Endothelial cell (in vitro differentiated cells): ENCODE data around the gene GPR82. TPM values are rescaled to one million over a fixed set of nuclear protein-coding genes. Genes with fewer than 3 reads are reported as not detected.

Experiments
- DNase-seq: peaks from one replicate; pipeline ENCODE4 v3.0.0; 2021; ENCODE audit warnings: low spot score
- H3K27ac Mint-ChIP-seq: one replicate; pipeline ENCODE4 v1.8.0; 2021; ENCODE audit warnings: mixed read lengths, inconsistent platforms; ENCODE audit not compliant: unreplicated experiment
- H3K27me3 Mint-ChIP-seq: one replicate; pipeline ENCODE4 v1.8.0; 2021; ENCODE audit warnings: mild to moderate bottlenecking, moderate library complexity, mixed read lengths, inconsistent platforms; ENCODE audit not compliant: unreplicated experiment
- H3K36me3 Mint-ChIP-seq: one replicate; pipeline ENCODE4 v1.8.0; 2021; ENCODE audit warnings: mild to moderate bottlenecking, low read depth, mixed read lengths, inconsistent platforms; ENCODE audit not compliant: unreplicated experiment
- H3K4me1 Mint-ChIP-seq: one replicate; pipeline ENCODE4 v1.8.0; 2021; ENCODE audit warnings: mild to moderate bottlenecking, mixed read lengths, inconsistent platforms; ENCODE audit not compliant: unreplicated experiment
- H3K4me3 Mint-ChIP-seq: one replicate; pipeline ENCODE4 v1.8.0; 2021; ENCODE audit warnings: mild to moderate bottlenecking, mixed read lengths, inconsistent platforms; ENCODE audit not compliant: unreplicated experiment
- H3K9me3 Mint-ChIP-seq: one replicate; pipeline ENCODE4 v1.8.0; 2021; ENCODE audit warnings: mixed read lengths, inconsistent platforms; ENCODE audit not compliant: unreplicated experiment
- total RNA-seq: library from RNA; stranded (reverse); fragmentation: NEBNext Ultra II Directional; extraction: Animal tissue kit (Norgen Biotek cat#: 25700); gene quantifications from one replicate; pipeline ENCODE4 v1.2.1, GENCODE V29; 2021; ENCODE audit not compliant: unreplicated experiment
- TF ChIP-seq, protein P1 (sequence below): fragments of 200-600 bp; sonication (generic); IDR thresholded peaks from one replicate; pipeline ENCODE4 v1.5.0; 2021; ENCODE audit warnings: antibody characterized with exemption; ENCODE audit not compliant: unreplicated experiment

GPR82 gene
- total RNA-seq, 1 donor from 2014 or later = not detected

DNA sequence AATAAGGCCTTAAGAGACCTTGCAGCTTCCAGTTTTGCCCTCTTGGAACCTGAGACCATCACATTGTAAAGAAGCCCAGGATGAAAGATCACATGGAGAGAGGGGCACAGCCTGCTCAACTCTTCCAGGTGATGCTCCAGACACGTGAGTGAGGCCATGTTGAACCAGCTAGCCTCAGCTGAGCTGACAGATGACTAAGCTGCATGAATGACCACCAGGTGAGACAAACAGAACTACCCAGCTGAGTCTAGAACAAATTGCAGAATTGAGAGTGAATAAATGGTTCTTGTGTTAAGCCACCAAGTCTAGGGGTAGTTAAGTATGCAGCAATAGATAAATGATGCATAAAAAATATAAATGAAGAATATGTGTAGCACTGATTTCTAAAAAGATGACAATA lies 16.8 kb upstream of the GPR82 start:
- TF ChIP-seq, protein P1, sequence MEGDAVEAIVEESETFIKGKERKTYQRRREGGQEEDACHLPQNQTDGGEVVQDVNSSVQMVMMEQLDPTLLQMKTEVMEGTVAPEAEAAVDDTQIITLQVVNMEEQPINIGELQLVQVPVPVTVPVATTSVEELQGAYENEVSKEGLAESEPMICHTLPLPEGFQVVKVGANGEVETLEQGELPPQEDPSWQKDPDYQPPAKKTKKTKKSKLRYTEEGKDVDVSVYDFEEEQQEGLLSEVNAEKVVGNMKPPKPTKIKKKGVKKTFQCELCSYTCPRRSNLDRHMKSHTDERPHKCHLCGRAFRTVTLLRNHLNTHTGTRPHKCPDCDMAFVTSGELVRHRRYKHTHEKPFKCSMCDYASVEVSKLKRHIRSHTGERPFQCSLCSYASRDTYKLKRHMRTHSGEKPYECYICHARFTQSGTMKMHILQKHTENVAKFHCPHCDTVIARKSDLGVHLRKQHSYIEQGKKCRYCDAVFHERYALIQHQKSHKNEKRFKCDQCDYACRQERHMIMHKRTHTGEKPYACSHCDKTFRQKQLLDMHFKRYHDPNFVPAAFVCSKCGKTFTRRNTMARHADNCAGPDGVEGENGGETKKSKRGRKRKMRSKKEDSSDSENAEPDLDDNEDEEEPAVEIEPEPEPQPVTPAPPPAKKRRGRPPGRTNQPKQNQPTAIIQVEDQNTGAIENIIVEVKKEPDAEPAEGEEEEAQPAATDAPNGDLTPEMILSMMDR = no peak
- no peaks in the 10 kb centered on the region for H3K9me3 Mint-ChIP-seq

DNA sequence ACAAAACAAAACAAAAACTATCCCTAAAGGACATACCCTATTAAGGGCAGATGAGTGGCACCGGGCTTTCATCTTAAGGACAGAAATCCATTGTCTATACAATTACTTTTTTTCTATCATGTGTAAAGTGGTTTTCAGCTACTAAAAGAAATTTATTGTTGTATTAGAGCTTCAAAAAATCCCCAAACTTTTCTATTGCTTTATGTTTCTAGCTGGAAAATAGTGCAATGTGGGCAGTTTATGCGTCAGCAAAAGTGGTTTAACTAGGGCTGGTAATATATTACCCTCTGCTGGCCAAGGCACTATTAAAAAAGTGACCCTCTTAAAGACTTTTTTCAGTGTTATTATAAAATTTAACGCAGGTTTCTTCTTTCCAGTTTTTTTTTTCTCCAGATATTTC lies 15.5 kb upstream of the GPR82 start:
- peaks cover 21% of the 10 kb centered on the region for H3K4me1 Mint-ChIP-seq
- no peak overlapping the region for H3K4me3 Mint-ChIP-seq
- H3K9me3 Mint-ChIP-seq = no peaks in the 10 kb centered on the region
- no peaks in the 10 kb centered on the region for H3K27me3 Mint-ChIP-seq
- H3K27ac Mint-ChIP-seq = no peak overlapping the region
- H3K36me3 Mint-ChIP-seq = peaks cover 6% of the 10 kb centered on the region
- TF ChIP-seq, protein P1 = no peak
- DNase-seq = no peak

More for the DNA sequence above, 16.8 kb upstream of the GPR82 start:
- peaks cover 6% of the 10 kb centered on the region for H3K36me3 Mint-ChIP-seq
- H3K4me1 Mint-ChIP-seq = peaks cover 21% of the 10 kb centered on the region
- H3K27me3 Mint-ChIP-seq = no peaks in the 10 kb centered on the region
- no peak overlapping the region for H3K27ac Mint-ChIP-seq
- DNase-seq = no peak
- no peak overlapping the region for H3K4me3 Mint-ChIP-seq

DNA sequence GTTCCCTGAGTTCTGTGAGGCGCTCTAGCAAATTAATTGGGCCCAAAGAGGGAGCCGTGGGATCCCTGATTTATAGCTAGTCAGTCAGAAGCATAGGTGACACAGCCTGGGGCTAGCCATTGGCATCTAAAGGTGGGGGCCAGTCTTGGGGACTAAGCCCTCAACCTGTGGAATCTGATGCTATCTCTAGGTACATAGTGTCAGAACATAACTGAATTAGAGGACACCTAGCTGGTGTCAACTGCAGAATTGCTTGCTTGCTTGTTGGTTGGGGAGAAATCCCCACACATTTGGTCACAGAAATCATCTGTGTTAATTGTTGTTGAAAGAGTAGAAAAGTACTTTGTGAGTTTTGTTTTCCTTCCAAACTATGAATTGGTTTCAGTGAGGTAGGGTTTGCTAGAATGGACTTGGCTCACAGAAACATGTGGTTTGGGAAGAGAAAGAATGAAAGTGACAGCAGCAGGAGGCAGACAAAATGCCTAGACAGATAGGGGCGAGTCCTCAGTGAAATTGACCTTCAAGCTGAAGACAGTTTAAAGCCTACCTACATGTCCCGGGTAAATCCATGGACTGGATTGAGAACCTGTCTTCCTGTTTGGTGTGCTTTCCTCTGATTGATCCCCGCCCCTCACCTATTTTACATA lies 12.8 kb upstream of the GPR82 start:
- H3K27me3 Mint-ChIP-seq = no peaks in the 10 kb centered on the region
- no peak overlapping the region for H3K4me3 Mint-ChIP-seq
- no peak for DNase-seq
- no peaks in the 10 kb centered on the region for H3K9me3 Mint-ChIP-seq
- TF ChIP-seq, protein P1 = no peak
- H3K27ac Mint-ChIP-seq = no peak overlapping the region
- H3K36me3 Mint-ChIP-seq = peaks cover 6% of the 10 kb centered on the region
- peaks cover 7% of the 10 kb centered on the region for H3K4me1 Mint-ChIP-seq

DNA sequence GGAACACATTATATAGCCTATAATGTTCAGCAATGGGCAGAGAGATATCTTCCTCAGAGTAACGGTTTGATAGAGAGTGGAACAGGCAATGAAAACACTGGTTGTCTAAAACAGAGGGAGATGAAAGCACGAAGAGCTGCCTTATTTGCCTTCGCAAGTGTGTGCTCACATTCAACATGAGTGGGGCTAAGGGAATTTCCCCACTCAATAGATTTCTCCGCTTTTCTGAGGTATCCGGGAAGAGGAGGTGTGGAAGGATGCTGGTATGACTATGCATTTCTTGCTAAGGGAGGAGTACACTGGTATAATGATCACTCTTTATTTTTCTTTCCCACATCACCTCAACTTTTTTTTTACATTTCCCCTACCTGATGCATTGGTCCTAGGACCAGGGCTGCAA lies 7.8 kb upstream of the GPR82 start:
- DNase-seq = no peak
- H3K36me3 Mint-ChIP-seq = peaks cover 27% of the 10 kb centered on the region
- TF ChIP-seq, protein P1 = no peak
- no peaks in the 10 kb centered on the region for H3K4me1 Mint-ChIP-seq
- H3K27ac Mint-ChIP-seq = no peak overlapping the region
- no peak overlapping the region for H3K4me3 Mint-ChIP-seq
- H3K9me3 Mint-ChIP-seq = no peaks in the 10 kb centered on the region
- no peaks in the 10 kb centered on the region for H3K27me3 Mint-ChIP-seq

DNA sequence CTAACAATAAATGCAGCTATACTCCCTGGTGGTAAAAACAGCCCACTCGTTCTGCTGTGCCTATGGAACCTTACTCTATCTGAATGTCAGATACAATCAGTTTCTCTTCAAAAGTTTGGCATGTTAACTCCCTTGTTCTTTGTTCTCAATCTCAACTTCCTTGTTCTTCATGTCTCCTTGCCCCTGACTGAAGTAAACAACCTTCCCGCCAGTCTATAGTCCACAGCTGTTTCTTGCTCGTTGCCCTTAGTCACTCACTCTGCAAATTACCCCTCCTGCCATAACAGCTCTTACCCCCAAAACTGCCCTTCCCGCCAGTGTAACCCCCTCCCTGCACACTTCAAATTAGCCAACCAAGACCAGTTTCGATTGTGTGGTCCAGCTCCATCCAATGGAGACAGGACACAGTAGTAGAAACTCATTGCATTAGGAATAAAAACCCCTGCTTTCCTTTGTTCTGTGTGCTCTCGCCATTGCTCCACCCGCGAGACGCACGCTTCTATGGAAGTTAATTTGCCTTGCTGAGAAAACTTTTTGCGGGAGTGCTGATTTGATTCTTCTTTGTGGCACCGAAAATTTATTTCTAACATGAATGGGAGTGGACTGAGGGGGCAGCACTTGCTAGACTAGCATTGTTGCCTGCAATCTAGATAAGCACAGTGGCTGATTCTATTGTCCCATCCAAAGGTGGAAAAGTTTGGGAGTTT lies 7.1 kb upstream of the GPR82 start:
- H3K27me3 Mint-ChIP-seq = no peaks in the 10 kb centered on the region
- H3K27ac Mint-ChIP-seq = no peak overlapping the region
- TF ChIP-seq, protein P1 = no peak
- H3K4me1 Mint-ChIP-seq = no peaks in the 10 kb centered on the region
- DNase-seq = no peak
- H3K9me3 Mint-ChIP-seq = no peaks in the 10 kb centered on the region
- no peak overlapping the region for H3K4me3 Mint-ChIP-seq
- H3K36me3 Mint-ChIP-seq = peaks cover 27% of the 10 kb centered on the region
